Endothelial cell of hepatic sinusoid (primary cell): ENCODE results near the gene GPR171.
"Not testable (repeated sequence)": the region's sequence is repeated elsewhere in the genome, so short reads cannot be mapped to it uniquely, and the experiment has no call there.

ENCODE experiments used
- in situ Hi-C: cut with HindIII; loops from 2 replicates; pipeline ENCODE4 v1.10.0; 2017; ENCODE audit warnings: low sequenced_read_pairs

The GPR171 gene

GRCh38 chr3:151183265-151183671 lies 19.7 kb downstream of the GPR171 start:
- in situ Hi-C loops: no loop called here

DNA sequence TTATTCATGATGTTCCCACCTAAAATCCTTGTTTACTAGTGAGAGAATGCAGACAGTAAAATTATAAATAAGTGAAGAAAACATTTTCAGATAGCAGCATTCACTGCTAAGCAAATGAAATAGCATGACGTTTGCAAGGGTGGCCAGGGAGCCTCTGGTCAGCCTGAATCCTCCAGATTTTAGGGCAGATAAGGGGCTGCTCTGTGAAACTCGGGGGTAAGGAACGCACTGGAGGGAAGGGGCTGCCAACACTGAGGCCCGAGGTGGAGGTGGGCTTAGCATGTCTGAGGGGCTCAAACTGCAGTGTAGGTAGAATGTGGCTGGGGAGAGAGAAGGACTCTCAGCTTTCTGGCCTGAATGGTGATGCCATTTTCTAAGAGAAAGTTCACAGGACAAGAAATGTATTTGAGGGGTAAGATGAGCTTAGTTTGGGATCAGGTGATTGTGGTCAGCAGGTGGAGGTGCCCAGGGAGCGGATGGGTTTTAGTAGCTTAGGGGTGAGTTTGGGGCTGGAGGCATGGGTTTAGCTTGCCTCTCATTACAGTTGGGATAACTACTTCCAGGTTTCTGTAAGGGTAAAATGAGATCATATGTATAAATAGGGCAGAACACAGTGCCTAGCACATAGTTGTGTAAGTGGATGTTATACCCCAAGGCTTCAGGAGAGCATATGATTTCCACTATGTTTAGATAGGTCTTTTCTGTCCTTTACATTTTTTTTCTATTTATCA lies 20.5 kb downstream of the GPR171 start:
- in situ Hi-C loops: no loop called here

- in situ Hi-C loops: no loop called here
These were observed 24.7 kb downstream of the GPR171 start for GRCh38 chr3:151178208-151178845.

- in situ Hi-C loops: no loop called here
These were observed 27.1 kb downstream of the GPR171 start for GRCh38 chr3:151175952-151176351.

DNA sequence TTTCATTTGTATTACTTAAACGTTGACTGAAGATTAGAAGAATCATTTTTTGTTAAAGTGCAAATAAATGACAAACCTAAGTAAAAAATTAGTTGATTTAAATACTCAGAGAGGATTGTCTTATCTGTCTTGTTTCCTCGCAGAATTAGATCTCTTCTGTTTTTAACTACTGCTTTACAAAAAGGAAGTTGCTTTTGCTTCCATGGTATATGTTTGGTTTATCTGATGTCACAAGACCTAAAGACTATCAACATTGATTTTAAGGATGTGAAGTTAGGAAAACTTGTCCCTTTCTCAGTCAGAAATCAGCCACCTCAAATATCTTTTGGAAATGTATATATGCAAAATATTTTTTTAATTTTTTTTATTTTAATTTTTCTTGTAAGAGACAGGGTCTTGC lies 28.7 kb downstream of the GPR171 start:
- in situ Hi-C loops: no loop called here

GRCh38 chr3:151171145-151171757 lies 31.8 kb downstream of the GPR171 start:
- in situ Hi-C loops: no loop called here

- in situ Hi-C loops: not testable (repeated sequence)
These were observed 32.9 kb downstream of the GPR171 start for GRCh38 chr3:151169948-151170679.

- in situ Hi-C loops: no loop called here
These were observed 33.6 kb downstream of the GPR171 start for GRCh38 chr3:151169262-151169947.

- in situ Hi-C loops: no loop called here
These were observed 34.5 kb downstream of the GPR171 start for GRCh38 chr3:151168269-151169094.

DNA sequence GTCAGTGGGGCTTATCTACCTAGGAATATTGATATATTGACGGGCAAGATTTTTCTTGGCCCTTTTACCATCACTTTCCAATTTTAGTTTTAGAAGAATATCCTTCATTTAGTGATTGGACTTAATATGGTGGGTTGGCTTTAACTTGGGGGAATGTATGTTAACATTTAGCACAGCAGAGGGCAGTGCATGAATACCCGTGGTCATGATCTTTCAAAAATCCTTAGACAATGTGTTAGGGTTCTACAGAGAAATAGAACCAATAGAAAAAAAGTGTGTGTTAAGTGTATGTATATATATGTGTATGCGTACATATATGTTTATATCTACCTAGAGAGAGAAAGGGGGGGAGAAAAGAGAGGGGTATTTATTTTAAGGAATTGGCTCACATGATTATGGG lies 36.9 kb downstream of the GPR171 start:
- in situ Hi-C loops: no loop called here

DNA sequence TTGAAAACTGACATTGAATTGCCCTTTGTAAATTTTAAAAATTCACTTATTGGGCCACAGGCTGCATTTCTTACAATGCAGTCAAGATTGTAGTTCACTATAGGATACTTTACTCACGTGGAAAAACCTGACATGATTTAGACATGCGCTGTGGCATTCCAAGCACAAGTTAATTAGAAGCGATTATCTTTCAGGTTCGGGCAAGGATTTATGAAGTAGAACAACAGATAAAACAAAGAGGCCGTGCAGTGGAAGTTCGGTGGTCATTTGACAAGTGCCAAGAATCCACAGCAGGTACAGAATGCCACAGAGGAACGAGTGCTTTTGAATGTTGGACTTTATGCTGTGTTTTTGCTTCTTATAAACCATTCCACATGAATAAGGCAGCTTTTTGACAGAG lies 37.8 kb downstream of the GPR171 start:
- in situ Hi-C loops: no loop called here

- in situ Hi-C loops: no loop called here
These were observed 43.2 kb downstream of the GPR171 start for GRCh38 chr3:151159806-151160205.

GRCh38 chr3:151156618-151157216 lies 46.3 kb downstream of the GPR171 start:
- in situ Hi-C loops: no loop called here

DNA sequence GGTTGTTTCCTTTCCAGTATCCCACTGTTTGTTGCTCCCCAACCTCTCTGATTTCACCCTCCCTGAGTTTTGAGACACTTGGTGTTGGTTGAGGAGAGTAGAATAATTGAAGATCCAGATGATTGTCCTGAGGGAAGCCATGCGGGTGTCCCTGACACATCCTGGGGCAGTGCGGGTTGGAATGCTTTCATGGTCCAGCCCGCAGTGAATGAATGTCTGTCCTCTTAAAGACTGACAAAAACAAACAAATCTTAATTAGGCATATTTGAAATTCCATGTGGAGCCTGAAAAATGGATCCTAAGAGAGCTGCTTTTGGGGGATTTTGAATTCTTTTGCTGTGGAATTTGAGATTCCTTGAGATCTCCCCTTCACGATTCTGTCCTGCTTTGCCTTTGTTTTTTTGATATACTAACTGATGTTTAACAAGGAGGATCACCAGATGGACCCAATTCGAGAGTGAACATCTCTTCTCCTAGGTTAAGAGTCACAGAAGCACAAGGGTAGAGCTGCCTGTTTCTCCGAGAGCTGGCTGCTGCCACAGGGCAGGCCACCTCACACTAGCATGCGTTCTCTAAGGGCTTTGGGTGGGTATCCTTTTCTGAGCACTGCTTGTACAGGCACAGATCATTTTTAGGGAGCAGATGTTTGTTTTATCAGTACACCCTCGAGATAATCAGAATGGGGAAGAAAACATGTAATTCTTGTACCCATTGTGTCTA lies 47.4 kb downstream of the GPR171 start:
- in situ Hi-C loops: no loop called here

DNA sequence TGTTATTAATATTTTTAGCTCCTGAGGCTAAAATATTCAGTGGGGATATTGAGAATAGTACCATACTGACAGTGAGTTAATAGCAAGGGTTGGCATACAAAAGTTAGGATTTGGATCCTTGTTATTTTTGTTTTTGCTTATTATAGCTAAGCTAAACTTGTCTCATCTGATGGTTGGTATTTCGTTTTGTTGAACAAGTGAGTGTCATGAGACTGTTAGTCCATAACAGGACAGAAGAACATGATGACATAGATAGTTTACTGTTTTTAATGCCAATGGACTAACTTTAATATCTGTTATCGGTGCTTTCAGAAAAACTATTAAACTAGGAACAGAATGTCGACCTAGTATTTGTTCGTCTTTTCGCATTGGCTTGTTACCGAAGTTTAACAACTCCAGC lies 48.5 kb downstream of the GPR171 start:
- in situ Hi-C loops: no loop called here

- in situ Hi-C loops: no loop called here
These were observed 50.4 kb downstream of the GPR171 start for GRCh38 chr3:151152455-151153079.
